NOMO-1 treated with dmso at 0.1 percent for 144 hours (cell line): ENCODE results near the gene RNF225.
"Not testable (repeated sequence)": the region's sequence is repeated elsewhere in the genome, so short reads cannot be mapped to it uniquely, and the experiment has no call there.

Source experiments
- DNase-seq: peaks from one replicate; lab custom pipeline; 2025; ENCODE audit not compliant: unreplicated experiment; lab: John Stamatoyannopoulos, UW

Gene RNF225

DNA sequence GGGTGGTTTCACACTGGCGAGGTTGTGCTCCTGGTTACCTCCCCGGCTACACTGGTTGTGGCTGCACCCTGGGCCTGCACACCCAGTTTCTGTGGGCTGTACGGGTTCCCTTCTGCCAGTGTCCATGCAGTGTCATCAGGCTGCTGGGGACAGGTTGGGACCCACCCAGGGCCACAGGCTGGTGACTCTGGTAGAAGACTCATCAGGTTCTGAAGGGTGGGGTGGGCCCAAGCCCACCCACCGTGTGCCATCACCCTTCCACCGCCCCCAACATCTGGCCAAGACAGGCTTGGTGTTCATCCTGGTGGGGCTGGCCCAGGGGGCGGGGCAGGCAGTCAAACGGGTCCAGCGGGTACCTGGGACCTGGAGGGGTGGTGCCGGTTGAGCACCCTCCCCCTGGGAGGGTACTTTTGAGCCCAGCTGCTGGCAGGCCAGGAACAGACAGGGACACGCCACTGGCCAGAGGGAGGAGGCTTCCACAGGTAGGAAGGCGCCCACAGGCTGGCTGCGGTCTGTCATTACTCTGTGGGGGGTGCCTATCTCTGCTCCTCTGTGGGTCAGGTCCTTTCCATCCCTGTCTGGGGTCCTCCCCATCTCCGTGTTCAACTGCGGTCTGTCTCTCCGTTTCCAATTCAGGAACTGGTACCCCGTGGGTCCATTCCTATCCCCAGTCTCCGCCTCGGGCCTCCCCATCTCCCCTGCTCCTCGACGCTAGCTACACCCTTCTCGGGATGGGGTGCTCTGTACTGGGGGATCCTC, at the start of gene RNF225:
TSS of gene RNF225 (plus strand) at position 437 of the 759 bp plus-strand sequence. CDS start 434 bp downstream, outside the sequence.
- DNase-seq, result no peak

- peak; percentile 69 for DNase-seq
Observed at GRCh38 chr19:58346961-58347929, 48.2 kb upstream of the RNF225 start.

- DNase-seq, result not testable (repeated sequence)
Observed at GRCh38 chr19:58348080-58348479, 47.4 kb upstream of the RNF225 start.

- DNase-seq, result no peak
Observed at GRCh38 chr19:58349590-58349989, 45.9 kb upstream of the RNF225 start.

GRCh38 chr19:58350001-58350861, 45.2 kb upstream of the RNF225 start:
- no peak for DNase-seq

GRCh38 chr19:58350871-58351557, 44.4 kb upstream of the RNF225 start:
- no peak for DNase-seq

GRCh38 chr19:58351558-58351878, 43.9 kb upstream of the RNF225 start:
- DNase-seq, result no peak

GRCh38 chr19:58351990-58352755, 43.3 kb upstream of the RNF225 start:
- DNase-seq, result no peak

DNA sequence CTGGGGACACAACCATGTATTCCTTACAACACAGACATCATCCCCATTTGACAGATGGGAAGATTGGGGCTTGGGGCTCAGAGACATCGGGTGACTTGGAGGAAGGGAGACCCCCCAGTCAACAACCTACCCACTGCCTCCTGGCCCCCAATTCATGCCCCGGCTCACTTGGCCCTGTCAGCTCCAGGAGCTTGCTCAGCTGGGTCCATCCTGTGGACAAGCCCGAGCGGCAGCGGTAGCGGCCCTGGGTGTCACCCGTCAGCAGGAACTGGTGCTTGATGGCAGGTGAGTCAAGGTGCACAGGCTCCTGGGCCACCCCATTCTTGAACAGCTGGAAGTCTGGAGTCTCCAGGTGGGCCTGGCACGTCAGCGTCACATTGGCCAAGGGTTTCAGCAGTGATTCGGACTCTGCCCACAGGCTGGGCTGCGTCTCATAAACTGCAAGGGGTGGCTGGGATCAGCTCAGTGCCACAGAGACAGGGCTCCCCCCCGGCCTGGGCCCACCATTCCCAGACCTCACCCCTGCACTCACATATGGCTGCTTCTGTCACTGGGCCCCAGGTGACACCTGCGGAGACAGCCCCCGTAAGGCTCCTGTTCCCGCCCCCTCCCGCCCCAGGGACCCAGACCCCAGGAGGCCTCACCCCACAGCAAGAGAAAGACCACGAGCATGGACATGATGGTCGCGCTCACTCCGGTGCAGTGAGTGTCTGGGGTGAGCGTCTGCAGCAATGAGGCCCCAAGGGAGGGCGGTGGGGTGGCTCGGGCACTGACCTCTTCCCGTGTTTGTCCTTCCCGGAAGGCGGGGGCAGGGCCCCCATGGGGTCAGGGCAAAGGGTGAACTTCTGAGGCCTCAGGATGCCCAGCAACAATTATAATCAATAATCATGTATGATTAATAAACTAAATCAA, 42.4 kb upstream of the RNF225 start, which contains the start of gene A1BG:
TSS of gene A1BG (minus strand) at position 733 of the 912 bp plus-strand sequence. CDS start at position 678, 55 bp downstream.
- no peak for DNase-seq

- no peak for DNase-seq
Observed at GRCh38 chr19:58353717-58354477, 41.6 kb upstream of the RNF225 start.

DNA sequence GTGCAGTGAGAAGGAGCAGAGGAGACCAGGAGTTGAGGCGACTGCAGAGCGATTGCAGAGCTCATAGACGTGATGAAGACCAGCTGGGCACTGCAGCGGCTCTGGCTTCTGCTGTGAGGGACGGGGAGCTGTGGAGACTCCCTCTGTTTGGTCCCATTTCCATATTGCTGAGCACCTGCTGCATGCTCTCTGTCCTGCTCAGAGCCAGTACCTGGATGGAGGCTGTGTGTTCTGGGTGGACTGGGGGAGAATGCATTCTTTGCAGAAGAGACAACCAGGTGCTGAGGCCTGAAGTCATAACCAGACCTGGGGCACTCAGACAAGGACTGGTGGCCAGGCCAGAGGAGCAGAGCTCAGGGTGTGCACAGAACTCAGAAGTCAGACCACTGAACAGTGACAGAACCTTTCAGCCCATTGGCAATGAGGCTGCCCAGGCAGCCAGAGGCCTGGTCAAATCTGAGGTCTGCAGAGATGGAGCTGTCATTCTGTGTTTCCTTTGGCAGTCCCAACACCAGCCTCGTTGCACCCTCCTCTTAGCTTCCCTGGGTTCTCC, 40.9 kb upstream of the RNF225 start:
- no peak for DNase-seq

DNA sequence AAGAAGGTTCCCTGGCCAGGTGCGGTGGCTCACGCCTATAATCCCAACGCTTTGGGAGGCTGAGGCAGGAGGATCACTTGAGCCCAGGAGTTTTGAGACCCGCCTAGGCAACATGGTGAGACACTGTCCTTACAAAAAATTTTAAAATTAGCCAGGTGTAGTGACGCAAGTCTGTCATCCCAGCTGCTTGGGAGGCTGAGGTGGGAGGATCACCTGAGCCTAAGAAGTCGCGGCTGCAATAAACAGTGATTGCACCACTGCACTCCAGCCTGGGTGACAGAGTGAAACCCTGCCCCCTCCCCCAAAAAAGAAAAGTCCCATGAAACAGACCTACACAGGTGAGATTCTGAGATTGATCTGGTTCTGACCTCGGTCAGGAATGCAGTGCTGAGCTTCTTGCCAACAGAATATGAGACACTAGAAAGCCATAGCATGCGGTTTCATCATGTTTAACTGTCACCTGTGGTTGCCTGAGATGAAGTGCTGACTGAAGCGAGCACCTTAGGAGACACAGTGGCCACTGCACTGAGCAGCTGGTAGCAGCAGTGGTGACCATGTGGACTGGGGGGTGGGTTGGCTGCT, 40.1 kb upstream of the RNF225 start:
- DNase-seq, result no peak

- DNase-seq, result no peak
Observed at GRCh38 chr19:58355908-58356765, 39.3 kb upstream of the RNF225 start.

DNA sequence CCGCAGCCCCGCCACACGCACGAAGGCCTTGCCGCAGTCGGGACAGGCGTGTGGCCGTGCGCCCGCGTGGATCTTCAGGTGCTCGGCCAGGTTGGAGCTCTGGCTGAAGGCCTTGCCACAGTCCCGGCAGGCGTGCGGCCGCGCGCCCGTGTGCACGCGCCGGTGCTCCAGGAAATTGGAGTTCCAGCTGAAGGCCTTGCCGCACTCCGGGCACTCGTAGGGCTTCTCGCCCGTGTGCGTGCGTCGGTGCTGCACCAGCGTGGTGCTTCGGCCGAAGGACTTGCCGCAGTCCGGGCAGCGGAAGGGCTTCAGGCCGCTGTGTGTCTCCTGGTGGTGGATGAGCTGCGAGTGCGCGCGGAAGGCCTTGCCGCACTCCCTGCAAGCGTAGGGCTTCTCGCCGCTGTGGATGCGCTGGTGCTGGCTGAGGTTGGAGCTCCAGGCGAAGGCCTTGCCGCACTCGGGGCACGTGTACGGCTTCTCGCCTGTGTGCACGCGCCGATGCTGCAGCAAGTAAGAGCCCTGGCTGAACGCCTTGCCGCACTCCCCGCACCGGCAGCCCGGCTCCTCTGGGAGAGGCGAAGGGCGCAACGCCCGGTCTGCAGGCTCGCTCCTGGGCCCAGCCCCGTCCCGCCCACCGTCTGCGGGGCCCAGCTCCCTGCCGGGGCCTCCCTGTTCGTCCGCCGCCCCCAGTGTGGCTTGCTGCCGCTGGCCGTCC, 38.5 kb upstream of the RNF225 start:
- no peak for DNase-seq

DNA sequence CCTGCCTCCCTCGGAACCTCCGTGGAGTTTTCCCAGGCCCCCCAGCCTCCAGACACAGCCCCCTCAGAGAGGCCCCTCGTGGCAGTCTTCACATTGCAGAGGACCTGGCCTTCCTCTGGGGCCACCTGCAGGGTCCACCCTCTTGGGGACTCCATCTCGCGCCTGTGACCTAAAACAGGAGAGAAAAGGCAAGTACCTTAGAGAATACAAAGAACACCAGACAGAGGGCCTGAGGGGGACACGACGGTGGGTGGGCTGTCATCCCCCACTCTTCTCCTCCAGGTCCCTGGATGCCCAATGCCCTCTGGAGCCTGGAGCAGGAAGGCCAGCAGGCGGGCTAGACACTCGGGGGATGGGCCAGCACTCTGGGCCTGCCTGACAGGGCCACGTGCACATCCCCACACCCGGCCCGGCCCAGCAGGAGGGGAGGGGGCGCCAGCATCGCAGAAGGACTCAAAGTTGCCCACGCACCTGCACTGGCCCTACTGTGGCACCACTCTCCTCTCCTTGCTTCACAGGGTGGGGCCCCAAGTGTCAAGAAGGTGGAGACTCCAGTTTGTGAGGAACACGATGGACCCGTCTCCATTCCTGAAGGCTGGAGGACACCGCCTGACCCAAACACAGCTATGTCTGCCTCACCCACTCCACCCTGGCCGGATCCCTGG, 37.8 kb upstream of the RNF225 start:
- no peak for DNase-seq
